Measurements from ENCODE around the gene KNDC1.

The KNDC1 gene

GRCh38 chr10:133235265-133235855 is 75.3 kb downstream of the KNDC1 start:
- Histone ChIP-seq H3K4me1 (ENCODE audit: control insufficient read depth in 1 of 2, insufficient read depth in 2 of 2, low read length in 2 of 2) (no peaks in the 10 kb centered on the region), H3K9ac (ENCODE audit: low read depth in 1 of 2, low read length in 2 of 2) (no peak overlapping the region), H3K27me3 (ENCODE audit: control insufficient read depth in 1 of 2, insufficient read depth in 2 of 2, low read length in 2 of 2) (peaks cover 26 to 35% of the 10 kb centered on the region in 2 donors), H3K27ac (ENCODE audit: low read depth, low read length) (no peak overlapping the region), H3K4me3 (ENCODE audit: low read depth in 1 of 2, low read length in 2 of 2) (no peak overlapping the region), H3K36me3 (ENCODE audit: control insufficient read depth in 1 of 2, insufficient read depth in 2 of 2, low read length in 2 of 2) (no peaks in the 10 kb centered on the region), H3K9me3 (ENCODE audit: control insufficient read depth in 1 of 2, low read length in 2 of 2) (no peaks in the 10 kb centered on the region)

- Histone ChIP-seq H3K4me1 (ENCODE audit: control insufficient read depth in 1 of 2, insufficient read depth in 2 of 2, low read length in 2 of 2) (peaks cover 2% of the 10 kb centered on the region in 2 donors), H3K9ac (ENCODE audit: low read depth in 1 of 2, low read length in 2 of 2) (no peak overlapping the region), H3K36me3 (ENCODE audit: control insufficient read depth in 1 of 2, insufficient read depth in 2 of 2, low read length in 2 of 2) (no peaks in the 10 kb centered on the region), H3K27me3 (ENCODE audit: control insufficient read depth in 1 of 2, insufficient read depth in 2 of 2, low read length in 2 of 2) (peaks cover 28 to 35% of the 10 kb centered on the region in 2 donors), H3K9me3 (ENCODE audit: control insufficient read depth in 1 of 2, low read length in 2 of 2) (no peaks in the 10 kb centered on the region), H3K27ac (ENCODE audit: low read depth, low read length) (no peak overlapping the region), H3K4me3 (ENCODE audit: low read depth in 1 of 2, low read length in 2 of 2) (no peak overlapping the region)
Measured at GRCh38 chr10:133235932-133236331, 75.9 kb downstream of the KNDC1 start.

- no peak overlapping the region for H3K4me3 ChIP-seq (ENCODE audit: low read depth in 1 of 2, low read length in 2 of 2)
- H3K36me3 ChIP-seq (ENCODE audit: control insufficient read depth in 1 of 2, insufficient read depth in 2 of 2, low read length in 2 of 2) = no peaks in the 10 kb centered on the region
- no peaks in the 10 kb centered on the region for H3K9me3 ChIP-seq (ENCODE audit: control insufficient read depth in 1 of 2, low read length in 2 of 2)
- no peak overlapping the region for H3K9ac ChIP-seq (ENCODE audit: low read depth in 1 of 2, low read length in 2 of 2)
- H3K27me3 ChIP-seq (ENCODE audit: control insufficient read depth in 1 of 2, insufficient read depth in 2 of 2, low read length in 2 of 2) = peaks cover 29 to 35% of the 10 kb centered on the region in 2 donors
- H3K27ac ChIP-seq (ENCODE audit: low read depth, low read length) = no peak overlapping the region
- peaks cover 8 to 9% of the 10 kb centered on the region in 2 donors for H3K4me1 ChIP-seq (ENCODE audit: control insufficient read depth in 1 of 2, insufficient read depth in 2 of 2, low read length in 2 of 2)
Measured at GRCh38 chr10:133236401-133237240, 76.6 kb downstream of the KNDC1 start.

- Histone ChIP-seq H3K36me3 (ENCODE audit: control insufficient read depth in 1 of 2, insufficient read depth in 2 of 2, low read length in 2 of 2) (no peaks in the 10 kb centered on the region), H3K27ac (ENCODE audit: low read depth, low read length) (no peak overlapping the region), H3K9me3 (ENCODE audit: control insufficient read depth in 1 of 2, low read length in 2 of 2) (no peaks in the 10 kb centered on the region), H3K4me1 (ENCODE audit: control insufficient read depth in 1 of 2, insufficient read depth in 2 of 2, low read length in 2 of 2) (peaks cover 12 to 13% of the 10 kb centered on the region in 2 donors), H3K9ac (ENCODE audit: low read depth in 1 of 2, low read length in 2 of 2) (no peak overlapping the region), H3K4me3 (ENCODE audit: low read depth in 1 of 2, low read length in 2 of 2) (no peak overlapping the region), H3K27me3 (ENCODE audit: control insufficient read depth in 1 of 2, insufficient read depth in 2 of 2, low read length in 2 of 2) (peaks cover 29 to 32% of the 10 kb centered on the region in 2 donors)
Measured at GRCh38 chr10:133237241-133237587, 77.2 kb downstream of the KNDC1 start.

GRCh38 chr10:133237588-133238465 is 77.8 kb downstream of the KNDC1 start, which contains the start of gene VENTX:
VENTX (plus strand) TSS chr10:133237855; CDS start chr10:133237915, 60 bp downstream.
- H3K27ac ChIP-seq (ENCODE audit: low read depth, low read length) = no peak within 1 kb of the TSS
- H3K4me1 ChIP-seq (ENCODE audit: control insufficient read depth in 1 of 2, insufficient read depth in 2 of 2, low read length in 2 of 2) = peaks cover 12 to 13% of the 10 kb centered on the region in 2 donors
- H3K27me3 ChIP-seq (ENCODE audit: control insufficient read depth in 1 of 2, insufficient read depth in 2 of 2, low read length in 2 of 2) = peaks cover 30 to 34% of the 10 kb centered on the region in 2 donors
- no peak within 1 kb of the TSS for H3K9ac ChIP-seq (ENCODE audit: low read depth in 1 of 2, low read length in 2 of 2)
- H3K36me3 ChIP-seq (ENCODE audit: control insufficient read depth in 1 of 2, insufficient read depth in 2 of 2, low read length in 2 of 2) = no peaks in the 10 kb centered on the region
- no peaks in the 10 kb centered on the region for H3K9me3 ChIP-seq (ENCODE audit: control insufficient read depth in 1 of 2, low read length in 2 of 2)
- no peak within 1 kb of the TSS for H3K4me3 ChIP-seq (ENCODE audit: low read depth in 1 of 2, low read length in 2 of 2)

GRCh38 chr10:133238466-133238804 is 78.4 kb downstream of the KNDC1 start:
- Histone ChIP-seq H3K27me3 (ENCODE audit: control insufficient read depth in 1 of 2, insufficient read depth in 2 of 2, low read length in 2 of 2) (peaks cover 32 to 40% of the 10 kb centered on the region in 2 donors), H3K9ac (ENCODE audit: low read depth in 1 of 2, low read length in 2 of 2) (no peak overlapping the region)

GRCh38 chr10:133239990-133240389 is 80.0 kb downstream of the KNDC1 start:
- Histone ChIP-seq H3K4me1 (ENCODE audit: control insufficient read depth in 1 of 2, insufficient read depth in 2 of 2, low read length in 2 of 2) (peaks cover 12 to 13% of the 10 kb centered on the region in 2 donors), H3K9ac (ENCODE audit: low read depth in 1 of 2, low read length in 2 of 2) (no peak overlapping the region), H3K36me3 (ENCODE audit: control insufficient read depth in 1 of 2, insufficient read depth in 2 of 2, low read length in 2 of 2) (no peaks in the 10 kb centered on the region), H3K4me3 (ENCODE audit: low read depth in 1 of 2, low read length in 2 of 2) (no peak overlapping the region), H3K27ac (ENCODE audit: low read depth, low read length) (no peak overlapping the region), H3K27me3 (ENCODE audit: control insufficient read depth in 1 of 2, insufficient read depth in 2 of 2, low read length in 2 of 2) (peaks cover 32 to 42% of the 10 kb centered on the region in 2 donors), H3K9me3 (ENCODE audit: control insufficient read depth in 1 of 2, low read length in 2 of 2) (no peaks in the 10 kb centered on the region)

More at GRCh38 chr10:133238466-133238804, 78.4 kb downstream of the KNDC1 start:
- Histone ChIP-seq H3K9me3 (ENCODE audit: control insufficient read depth in 1 of 2, low read length in 2 of 2) (no peaks in the 10 kb centered on the region), H3K4me3 (ENCODE audit: low read depth in 1 of 2, low read length in 2 of 2) (no peak overlapping the region), H3K36me3 (ENCODE audit: control insufficient read depth in 1 of 2, insufficient read depth in 2 of 2, low read length in 2 of 2) (no peaks in the 10 kb centered on the region), H3K27ac (ENCODE audit: low read depth, low read length) (no peak overlapping the region), H3K4me1 (ENCODE audit: control insufficient read depth in 1 of 2, insufficient read depth in 2 of 2, low read length in 2 of 2) (peaks cover 12 to 13% of the 10 kb centered on the region in 2 donors)

- no peak overlapping the region for H3K27ac ChIP-seq (ENCODE audit: low read depth, low read length)
- H3K9ac ChIP-seq (ENCODE audit: low read depth in 1 of 2, low read length in 2 of 2) = peak overlapping the region in 1 of 2 donors; percentile 15
- H3K27me3 ChIP-seq (ENCODE audit: control insufficient read depth in 1 of 2, insufficient read depth in 2 of 2, low read length in 2 of 2) = peaks cover 32 to 44% of the 10 kb centered on the region in 2 donors
- no peaks in the 10 kb centered on the region for H3K9me3 ChIP-seq (ENCODE audit: control insufficient read depth in 1 of 2, low read length in 2 of 2)
- H3K4me1 ChIP-seq (ENCODE audit: control insufficient read depth in 1 of 2, insufficient read depth in 2 of 2, low read length in 2 of 2) = peaks cover 18 to 20% of the 10 kb centered on the region in 2 donors
- H3K4me3 ChIP-seq (ENCODE audit: low read depth in 1 of 2, low read length in 2 of 2) = peak overlapping the region; percentile 57 to 65
- no peaks in the 10 kb centered on the region for H3K36me3 ChIP-seq (ENCODE audit: control insufficient read depth in 1 of 2, insufficient read depth in 2 of 2, low read length in 2 of 2)
Measured at GRCh38 chr10:133241501-133242205, 81.6 kb downstream of the KNDC1 start.

GRCh38 chr10:133242611-133243356 is 82.8 kb downstream of the KNDC1 start:
- H3K9me3 ChIP-seq (ENCODE audit: control insufficient read depth in 1 of 2, low read length in 2 of 2) = no peaks in the 10 kb centered on the region
- peaks cover 18 to 20% of the 10 kb centered on the region in 2 donors for H3K4me1 ChIP-seq (ENCODE audit: control insufficient read depth in 1 of 2, insufficient read depth in 2 of 2, low read length in 2 of 2)
- peaks cover 32 to 41% of the 10 kb centered on the region in 2 donors for H3K27me3 ChIP-seq (ENCODE audit: control insufficient read depth in 1 of 2, insufficient read depth in 2 of 2, low read length in 2 of 2)
- H3K4me3 ChIP-seq (ENCODE audit: low read depth in 1 of 2, low read length in 2 of 2) = no peak overlapping the region
- H3K36me3 ChIP-seq (ENCODE audit: control insufficient read depth in 1 of 2, insufficient read depth in 2 of 2, low read length in 2 of 2) = no peaks in the 10 kb centered on the region
- no peak overlapping the region for H3K27ac ChIP-seq (ENCODE audit: low read depth, low read length)
- no peak overlapping the region for H3K9ac ChIP-seq (ENCODE audit: low read depth in 1 of 2, low read length in 2 of 2)
